Measurements from ENCODE around the gene LASP1NB.

LASP1NB gene

GRCh38 chr17:38925263-38925995 is at the start of gene LASP1NB:
Gene LASP1NB (plus strand): TSS chr17:38925614.
- no peak for DNase-seq

- no peak for DNase-seq
These were observed 48.1 kb upstream of the LASP1NB start for GRCh38 chr17:38877130-38877851.

- DNase-seq, result no peak
These were observed 45.3 kb upstream of the LASP1NB start for GRCh38 chr17:38879878-38880665.

GRCh38 chr17:38881600-38882191 is 43.7 kb upstream of the LASP1NB start:
- no peak for DNase-seq

GRCh38 chr17:38882870-38883269 is 42.5 kb upstream of the LASP1NB start:
- no peak for DNase-seq

GRCh38 chr17:38883592-38884526 is 41.6 kb upstream of the LASP1NB start:
- DNase-seq, result no peak

- DNase-seq, result no peak
These were observed 40.2 kb upstream of the LASP1NB start for GRCh38 chr17:38885044-38885727.

- no peak for DNase-seq
These were observed 39.4 kb upstream of the LASP1NB start for GRCh38 chr17:38885728-38886642.

GRCh38 chr17:38886643-38887010 is 38.8 kb upstream of the LASP1NB start:
- DNase-seq, result no peak

GRCh38 chr17:38888842-38889241 is 36.6 kb upstream of the LASP1NB start:
- DNase-seq, result no peak

GRCh38 chr17:38889745-38890409 is 35.5 kb upstream of the LASP1NB start:
- no peak for DNase-seq

- no peak for DNase-seq
These were observed 35.0 kb upstream of the LASP1NB start for GRCh38 chr17:38890410-38890746.

GRCh38 chr17:38891441-38891840 is 34.0 kb upstream of the LASP1NB start:
- DNase-seq, result no peak

- no peak for DNase-seq
These were observed 33.3 kb upstream of the LASP1NB start for GRCh38 chr17:38892083-38892482.

- no peak for DNase-seq
These were observed 32.8 kb upstream of the LASP1NB start for GRCh38 chr17:38892620-38893019.

- DNase-seq, result no peak
These were observed 32.3 kb upstream of the LASP1NB start for GRCh38 chr17:38893113-38893512.

GRCh38 chr17:38893607-38894006 is 31.8 kb upstream of the LASP1NB start:
- DNase-seq, result no peak

GRCh38 chr17:38894276-38894675 is 31.1 kb upstream of the LASP1NB start:
- DNase-seq, result no peak

GRCh38 chr17:38896346-38896954 is 29.0 kb upstream of the LASP1NB start:
- DNase-seq, result no peak

All from GOT3 (cell line).